T1000 (cell line): ENCODE measurements around the gene MYH9.
"Not testable (repeated sequence)": the region's sequence is repeated elsewhere in the genome, so short reads cannot be mapped to it uniquely, and the experiment has no call there.

Experiments
- DNase-seq: peaks from one replicate; lab custom pipeline; 2025; ENCODE audit warnings: mixed read lengths; lab: John Stamatoyannopoulos, UW

Gene MYH9

DNA sequence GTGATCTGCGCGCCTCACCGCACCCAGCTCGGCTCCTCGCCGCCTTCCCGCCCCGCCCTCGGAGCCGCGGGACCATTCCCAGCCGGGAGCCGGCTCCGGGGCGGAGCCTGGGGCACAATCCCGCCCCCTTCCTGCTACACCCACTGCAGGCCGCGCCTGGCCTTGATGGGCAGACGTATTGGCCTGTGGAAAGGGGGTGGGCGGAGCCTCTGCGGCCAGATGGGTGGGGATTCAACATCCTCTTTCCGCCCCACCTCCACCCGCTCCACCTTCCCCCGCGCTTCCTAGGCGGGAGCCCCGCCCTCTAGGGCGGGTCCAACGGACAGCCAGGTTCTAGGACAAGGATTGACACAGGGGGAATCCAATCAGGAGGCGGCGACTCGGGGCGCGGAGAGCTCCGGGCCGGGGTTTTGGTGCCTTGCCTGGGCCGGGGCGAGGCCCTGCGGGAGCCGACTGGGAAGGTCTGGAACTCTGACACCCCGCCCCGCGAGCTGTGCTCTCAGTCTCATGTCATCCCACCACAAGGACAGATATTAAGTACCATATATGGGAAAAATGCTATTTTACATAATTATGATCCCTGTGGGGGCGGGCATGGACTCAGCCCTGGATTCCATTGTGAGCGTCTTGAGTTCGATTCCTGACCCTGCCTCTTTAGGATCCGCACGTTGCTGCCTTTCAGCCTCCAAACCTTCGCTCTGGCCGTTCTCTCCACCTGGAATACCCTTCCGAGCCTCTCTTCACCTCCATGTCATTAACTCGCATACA lies at the start of gene MYH9:
Gene MYH9 (minus strand): TSS at position 9 of the 768 bp plus-strand sequence. CDS start 38,731 bp downstream, outside the sequence.
- DNase-seq, result peak; percentile 99

DNA sequence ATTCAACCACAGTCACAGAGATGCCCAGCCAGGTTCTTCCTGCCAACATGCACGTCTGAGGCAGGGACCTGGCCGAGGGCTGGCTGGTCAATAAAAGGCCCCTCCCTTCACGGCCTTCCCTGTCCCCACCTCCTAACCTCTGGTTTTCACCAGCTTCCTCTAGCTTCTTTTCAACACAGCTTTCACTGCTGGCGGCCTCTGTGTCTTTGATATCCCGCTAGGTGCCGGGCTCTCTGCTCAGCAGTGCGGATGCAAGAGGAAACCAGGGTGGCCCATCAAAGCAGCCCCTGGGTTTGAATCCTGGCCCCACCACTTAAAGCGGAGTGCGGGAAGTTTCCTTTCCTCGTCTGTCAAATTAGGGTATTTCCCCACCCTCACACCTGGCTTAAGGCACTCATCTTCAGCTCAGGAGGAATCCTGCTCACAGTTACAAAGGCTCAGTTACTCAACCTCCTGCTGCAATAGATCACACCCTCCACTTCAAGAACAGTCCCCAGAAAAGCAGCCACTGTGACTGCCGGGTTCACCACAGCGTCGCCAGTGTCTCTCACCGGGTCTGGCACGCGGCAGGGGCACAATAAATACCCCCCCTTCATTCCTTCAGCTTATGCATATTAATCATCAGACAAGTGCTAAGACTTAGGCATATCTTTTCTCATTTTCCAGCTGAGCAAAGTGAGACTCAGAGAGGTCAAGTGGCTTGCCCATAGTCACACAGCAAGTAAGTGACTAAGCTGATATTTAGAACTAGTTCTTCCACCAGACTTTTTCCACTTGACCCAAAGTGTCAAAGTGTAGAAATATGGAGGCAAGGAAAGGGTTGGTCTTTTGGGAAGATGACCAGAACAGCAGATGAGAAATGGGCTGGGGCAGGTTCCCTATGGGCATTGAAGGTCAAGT lies 48.0 kb upstream of the MYH9 start:
- DNase-seq, result no peak

DNA sequence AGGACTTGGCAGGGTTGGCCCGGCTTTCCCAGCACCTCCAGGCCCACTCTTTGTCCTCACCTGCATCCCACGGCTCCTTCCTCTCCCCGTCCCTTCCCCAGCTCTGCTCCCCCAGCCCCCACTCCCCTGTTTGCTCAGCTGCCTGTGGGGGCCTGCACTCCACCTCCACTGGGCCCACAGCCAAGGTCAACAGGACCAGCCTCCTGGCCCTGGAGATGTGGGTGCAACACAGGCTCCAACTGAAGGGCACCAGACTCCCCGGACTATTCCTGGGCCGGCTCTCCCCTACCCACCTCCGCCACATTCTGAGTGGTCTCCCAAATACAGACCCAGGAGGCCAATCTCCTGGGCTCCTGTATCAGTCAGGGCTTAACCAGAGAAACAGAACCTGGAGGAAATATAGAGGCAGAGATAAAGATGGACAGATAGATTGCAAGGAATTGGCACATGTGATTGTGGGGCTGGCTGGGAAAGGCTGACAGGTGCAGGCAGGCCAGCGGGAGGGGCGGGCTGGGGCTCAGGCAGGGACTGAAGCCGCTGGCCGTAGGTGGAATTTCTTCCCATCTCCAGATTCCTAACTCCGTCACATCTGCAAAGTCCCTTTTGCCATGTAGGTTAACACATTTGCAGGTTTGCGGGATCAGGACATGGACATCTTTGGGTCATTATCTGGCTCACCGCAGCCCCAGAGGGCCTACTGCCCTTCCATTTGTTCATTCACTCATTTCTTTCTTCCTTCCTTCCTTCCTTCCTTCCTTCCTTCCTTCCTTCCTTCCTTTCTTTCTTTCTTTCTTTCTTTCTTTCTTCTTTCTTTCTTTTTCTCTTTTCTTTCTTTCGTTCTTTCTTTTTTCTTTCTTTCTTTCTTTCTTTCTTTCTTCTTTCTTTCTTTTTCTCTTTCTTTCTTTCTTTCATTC lies 45.8 kb upstream of the MYH9 start:
- no peak for DNase-seq

DNA sequence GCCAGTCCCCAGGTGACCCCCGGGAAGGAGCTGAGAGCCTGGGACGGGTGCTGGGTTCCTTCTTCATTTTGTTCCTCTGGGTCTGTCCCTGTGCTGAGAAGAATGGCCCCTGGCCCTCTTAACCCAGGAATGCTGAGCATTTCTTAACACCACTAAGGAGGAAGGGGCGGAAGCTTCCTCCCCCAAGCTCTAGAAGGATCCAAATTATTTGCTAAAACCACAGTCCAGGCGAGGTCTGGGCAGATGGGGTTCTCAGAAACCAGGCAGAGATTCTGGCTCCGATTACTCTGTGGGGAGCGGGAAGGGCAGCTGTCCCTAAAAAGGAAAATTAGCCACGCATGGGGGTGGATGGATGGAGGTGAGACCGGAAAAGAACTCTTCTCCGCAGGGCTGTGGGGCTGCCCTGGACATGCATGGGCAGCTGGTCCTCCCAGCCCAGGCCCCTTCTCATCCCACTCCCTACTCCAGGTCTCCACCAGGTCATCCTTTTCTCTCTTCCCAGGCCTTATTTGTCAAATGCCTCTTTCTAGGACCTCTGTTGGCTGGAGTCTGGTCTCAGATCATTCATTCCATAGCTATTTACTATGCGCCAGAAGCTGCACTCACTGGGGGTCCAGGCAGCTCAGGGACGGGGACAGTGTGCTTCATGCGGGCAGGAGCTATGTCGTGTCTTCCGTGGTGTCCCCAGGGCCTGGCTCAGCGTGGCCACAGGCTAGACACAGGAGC lies 45.0 kb upstream of the MYH9 start:
- no peak for DNase-seq

DNA sequence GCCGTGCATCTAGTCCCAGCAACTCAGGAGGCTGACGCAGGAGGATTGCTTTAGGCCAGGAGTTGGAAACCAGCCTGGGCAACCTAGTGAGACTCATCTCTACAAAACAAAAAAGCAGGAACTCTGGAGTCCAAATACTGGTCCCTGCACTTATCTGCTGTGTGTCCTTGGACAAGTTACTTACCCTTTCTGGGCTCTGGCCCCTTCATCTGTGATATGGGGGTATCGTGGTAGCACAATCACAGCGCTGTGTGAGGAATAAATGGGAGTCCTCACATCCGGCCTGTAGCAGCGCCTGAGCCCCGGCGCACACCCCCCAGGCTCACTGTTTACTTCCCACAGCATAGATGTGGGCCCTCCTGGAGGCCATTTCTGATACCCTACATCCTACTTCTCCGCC lies 44.2 kb upstream of the MYH9 start:
- no peak for DNase-seq

DNA sequence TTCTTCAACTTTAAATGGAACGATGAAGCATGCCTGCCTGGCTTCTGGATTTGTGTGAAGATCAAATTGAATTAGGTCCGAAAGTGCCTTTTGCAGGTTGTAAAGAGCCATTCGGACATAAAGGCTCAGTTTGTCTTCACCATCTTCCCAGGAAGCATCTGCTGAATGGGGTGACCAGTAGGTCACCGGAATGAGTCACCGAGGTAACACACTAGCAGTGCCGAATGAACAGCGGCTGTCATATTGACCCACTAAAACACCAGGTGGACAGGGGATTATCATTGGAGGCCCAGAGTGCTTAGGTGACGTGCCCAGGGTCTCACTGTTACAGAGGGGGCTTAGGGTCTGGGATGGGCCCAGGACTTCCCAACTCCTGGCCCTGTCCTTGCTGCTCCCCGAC lies 43.1 kb upstream of the MYH9 start:
- DNase-seq, result no peak

DNA sequence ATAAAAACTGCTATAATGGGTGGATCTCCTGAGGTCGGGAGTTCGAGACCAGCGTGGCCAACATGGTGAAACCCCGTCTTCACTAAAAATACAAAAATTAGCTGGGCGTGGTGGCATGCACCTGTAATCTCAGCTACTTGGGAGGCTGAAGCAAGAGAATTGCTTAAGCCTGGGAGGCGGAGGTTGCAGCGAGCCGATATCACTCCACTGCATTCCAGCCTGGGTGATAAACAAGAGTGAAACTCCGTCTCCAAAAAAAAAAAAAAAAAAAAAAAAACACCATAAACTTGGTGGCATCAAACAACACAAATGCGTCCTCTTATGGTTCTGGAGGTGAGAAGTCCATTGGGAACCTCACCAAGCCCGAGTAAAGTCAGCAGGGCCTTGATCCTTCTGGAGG lies 40.2 kb upstream of the MYH9 start:
- DNase-seq, result not testable (repeated sequence)

DNA sequence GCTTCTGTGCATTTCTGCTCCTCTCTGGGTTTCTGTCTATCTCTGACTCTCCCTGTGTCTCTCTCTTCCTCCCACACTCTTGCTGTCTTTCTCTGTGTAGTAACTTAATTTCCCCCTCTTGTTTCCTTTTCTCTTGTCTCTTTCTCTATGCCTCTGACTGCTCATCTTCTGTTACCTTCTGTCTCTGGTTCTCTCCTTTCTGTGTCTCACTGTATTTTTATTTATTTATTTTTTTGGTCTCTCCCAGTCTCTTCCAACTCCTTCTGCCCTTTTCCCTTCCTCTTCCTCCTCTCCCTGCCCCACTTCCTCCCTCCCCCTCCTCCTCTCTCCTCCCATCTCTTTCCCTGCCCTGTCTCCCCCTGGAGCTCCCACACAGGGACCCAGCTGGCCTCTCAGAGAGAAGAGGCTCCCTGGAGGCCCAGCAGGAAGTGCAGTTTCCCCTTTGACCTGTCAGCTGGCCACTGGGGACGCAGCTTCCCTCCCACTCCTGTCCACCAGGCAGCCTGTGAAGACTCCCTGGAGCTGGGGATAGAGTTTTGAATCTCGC lies 38.3 kb upstream of the MYH9 start:
- no peak for DNase-seq

DNA sequence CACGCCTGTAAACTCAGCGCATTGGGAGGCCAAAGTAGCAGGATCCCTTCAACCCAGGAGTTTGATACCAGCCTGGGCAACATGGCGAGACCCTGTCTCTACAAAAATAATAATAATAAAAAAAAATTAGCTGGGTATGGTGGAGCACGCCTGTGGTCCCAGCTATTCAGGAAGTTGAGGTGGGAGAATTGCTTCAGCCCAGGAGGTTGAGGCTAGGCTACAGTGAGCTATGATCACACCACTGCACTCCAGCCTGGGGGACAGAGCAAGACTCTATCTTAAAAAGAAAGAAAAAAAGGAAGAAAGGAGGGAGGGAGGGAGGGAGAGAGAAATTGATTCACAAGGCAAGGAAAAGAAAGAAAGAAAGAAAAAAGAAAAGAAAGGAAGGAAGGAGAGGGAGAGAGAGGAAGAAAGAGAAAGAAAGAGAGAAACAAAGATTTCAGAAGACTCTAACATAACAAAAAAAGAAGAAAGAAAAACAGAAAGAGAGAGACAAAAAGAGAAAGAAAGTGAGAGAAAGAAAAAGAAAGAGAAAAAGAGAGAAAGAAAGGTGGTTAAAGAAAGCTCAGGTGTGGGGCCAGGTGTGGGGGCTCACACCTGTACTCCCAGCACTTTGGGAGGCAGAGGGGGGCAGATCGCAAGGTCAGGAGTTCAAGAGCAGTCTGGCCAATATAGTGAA lies 37.3 kb upstream of the MYH9 start:
- no peak for DNase-seq

DNA sequence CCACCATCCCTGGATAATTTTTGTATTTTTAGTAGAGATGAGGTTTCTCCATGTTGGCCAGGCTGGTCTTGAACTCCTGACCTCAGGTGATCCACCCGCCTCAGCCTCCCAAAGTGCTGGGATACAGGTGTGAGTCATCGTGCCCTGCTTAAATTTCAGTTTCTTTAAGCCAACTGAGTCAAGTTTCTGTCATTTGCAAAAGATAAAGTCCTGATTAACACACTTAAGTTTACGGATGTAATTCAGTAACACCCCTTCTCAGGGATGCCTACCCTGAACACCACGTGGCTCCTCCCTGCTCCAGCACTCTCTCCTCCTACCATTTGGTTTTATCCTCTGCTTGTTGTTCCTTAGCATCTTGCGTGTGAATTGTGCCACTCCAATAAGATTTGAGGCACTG lies 36.7 kb upstream of the MYH9 start:
- DNase-seq, result not testable (repeated sequence)

DNA sequence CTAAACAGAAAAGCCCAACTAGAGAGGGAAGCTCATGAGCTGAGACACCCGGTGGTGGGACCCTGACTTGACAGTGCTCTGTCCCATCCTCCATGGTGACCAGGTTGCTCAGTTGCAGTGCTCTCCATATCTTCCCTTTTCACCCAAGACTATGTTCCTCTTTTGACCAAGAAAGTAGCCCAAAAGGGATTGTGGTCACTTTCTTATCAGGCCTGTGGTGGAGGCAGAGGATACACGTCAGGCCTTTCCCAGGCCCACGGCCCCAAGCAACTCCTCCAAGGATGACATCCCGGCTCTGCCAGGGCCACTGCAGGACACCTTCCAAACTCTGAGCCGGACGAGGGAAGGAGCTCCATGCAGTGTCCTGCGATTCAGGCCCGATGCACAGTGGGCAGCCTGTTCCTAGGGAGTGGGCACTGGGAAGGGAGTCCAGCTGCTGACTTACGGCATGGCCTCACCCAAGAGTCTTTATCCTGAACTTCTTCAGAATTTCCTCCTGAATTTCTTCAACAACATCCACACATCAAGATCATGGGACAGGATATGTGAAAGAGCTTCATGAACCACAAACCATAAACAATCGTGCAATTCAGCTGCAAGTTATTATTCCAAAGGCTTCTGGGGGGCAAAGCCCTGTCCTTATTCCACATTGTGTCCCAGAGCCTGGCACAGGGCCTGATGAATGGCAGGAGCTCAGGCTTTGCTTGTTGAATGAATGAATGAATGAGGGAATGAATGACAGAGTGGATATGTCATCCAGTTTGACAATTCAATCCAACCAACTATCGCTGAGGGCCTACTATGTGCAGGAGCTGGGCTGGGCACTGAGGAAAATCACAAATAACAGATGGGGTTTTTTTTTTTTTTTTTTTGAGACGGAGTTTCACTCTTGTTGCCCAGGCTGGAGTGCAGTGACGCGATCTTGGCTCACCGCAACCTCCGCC lies 36.0 kb upstream of the MYH9 start:
- no peak for DNase-seq

DNA sequence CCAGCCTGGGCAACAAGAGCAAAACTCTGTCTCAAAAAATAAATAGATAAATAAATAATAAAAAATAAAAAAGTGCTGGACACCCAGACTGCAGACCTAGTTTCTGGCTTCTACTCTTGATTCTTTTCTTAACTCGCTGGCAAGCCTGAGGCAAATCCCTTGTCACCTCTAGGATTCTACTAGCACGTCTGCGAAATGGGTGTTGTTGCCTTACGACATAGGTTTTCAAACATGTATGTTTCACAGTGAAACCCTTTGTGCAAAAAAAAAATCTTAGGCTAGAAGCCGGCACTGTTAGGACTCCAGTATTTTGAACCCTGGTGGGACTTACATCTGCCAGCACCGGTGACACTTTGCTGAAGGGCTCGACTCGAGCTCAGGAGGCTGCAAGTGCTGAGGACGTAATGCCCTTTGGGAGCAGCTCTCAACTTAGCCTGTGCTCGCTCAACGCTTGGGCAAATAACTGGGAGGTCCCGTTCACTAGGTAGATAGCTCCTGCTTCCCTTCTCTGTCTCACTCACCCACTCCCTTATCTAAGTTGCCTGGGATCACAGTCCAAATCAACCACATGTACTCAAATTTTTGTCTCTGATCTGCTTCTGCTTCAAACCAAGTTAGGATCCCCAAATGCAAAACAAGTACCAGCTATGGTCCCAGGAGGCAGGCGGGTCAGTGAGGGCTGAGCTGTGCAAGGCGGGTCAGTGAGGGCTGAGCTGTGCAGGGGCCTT lies 34.7 kb upstream of the MYH9 start:
- no peak for DNase-seq

DNA sequence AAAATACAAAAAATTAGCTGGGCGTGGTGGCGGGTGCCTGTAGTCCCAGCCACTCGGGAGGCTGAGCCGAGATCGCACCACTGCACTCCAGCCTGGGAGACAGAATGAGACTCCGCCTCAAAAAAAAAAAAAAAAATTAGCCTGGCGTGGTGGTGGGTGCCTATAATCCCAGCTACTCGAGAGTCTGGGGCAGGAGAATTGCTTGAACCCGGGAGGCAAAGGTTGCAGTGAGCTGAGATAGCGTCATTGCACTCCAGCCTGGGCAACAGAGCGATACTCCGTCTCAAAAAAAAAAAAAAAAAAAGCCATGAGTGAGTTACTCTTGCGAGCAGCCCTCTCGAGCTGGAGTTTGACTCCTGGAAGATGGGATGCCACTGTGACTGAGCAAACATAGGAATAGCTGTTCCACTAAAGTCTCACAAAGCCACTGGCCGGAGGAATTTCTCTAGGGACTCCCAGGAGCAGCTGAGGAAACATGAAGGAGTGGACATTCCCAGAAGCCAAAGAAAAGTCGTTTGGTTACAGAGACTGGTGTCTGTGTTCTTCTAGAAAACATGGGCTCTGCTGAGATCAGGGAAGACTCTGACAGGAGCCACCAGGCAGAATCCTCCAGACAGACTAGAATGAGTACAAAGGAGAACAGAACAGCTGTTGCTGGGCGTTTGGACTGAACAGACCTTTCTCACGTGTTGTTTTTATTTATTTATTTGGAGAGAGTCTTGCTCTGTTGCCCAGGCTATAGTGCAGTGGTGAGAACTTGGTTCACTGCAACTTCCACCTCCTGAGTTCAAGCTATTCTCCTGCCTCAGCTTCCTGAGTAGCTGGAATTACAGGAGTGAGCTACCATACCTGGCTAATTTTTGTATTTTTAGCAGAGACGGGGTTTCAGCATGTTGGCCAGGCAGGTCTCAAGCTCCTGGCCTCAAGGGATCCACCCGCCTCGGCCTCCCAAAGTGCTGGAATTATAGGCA lies 32.4 kb upstream of the MYH9 start:
- no peak for DNase-seq

DNA sequence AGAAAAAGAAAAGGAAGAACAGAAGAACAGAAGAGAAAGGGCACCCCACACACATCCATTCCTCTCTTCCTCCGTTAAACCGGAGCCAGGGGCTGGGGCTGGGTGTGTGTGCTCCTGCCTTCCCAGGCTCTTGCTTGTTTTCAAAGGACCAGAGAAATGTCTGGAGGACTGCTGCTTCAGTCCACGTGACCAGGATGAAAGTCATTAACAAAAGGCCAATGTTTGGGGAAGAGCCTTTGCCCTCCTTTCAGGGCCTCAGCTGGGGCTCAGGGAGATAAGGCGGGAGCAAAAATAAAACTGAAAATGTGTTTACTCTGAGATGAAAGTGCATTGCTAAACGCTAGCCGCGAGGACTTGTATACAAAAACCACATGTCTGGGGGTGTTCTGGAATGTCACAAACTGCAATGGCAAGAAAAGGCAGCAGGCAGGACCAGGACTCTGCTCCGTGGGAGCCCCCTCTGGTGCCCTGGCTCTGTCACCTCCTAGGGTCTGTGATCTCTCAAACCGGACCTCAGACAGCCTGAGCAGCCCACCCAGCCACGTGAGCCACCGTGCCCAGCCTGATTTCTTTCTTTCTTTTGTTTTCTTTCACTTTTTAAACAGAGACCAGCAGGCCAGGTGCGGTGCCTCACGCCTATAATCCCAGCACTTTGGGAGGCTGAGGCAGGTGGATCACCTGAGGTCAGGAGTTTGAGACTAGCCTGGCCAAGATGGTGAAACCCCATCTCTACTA lies 31.6 kb upstream of the MYH9 start:
- DNase-seq, result no peak

DNA sequence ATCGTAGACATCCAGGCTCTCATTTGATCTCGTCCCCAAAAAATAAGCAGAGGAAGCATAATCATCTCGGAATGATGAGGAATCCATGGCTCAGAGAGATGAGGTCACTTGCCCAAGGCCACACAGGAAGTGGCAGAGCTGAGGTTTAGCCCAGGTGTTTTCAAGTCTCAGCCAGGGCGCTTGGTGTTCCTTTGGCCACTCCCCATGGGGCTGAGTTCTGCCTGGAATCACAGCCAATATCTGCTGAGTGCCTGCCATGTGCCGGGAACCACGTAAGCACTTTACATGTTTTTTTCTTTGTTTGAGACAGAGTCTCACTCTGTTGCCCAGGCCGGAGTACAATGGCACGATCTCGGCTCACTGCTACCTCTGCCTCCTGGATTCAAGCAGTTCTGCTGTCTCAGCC lies 29.5 kb upstream of the MYH9 start:
- DNase-seq, result no peak

DNA sequence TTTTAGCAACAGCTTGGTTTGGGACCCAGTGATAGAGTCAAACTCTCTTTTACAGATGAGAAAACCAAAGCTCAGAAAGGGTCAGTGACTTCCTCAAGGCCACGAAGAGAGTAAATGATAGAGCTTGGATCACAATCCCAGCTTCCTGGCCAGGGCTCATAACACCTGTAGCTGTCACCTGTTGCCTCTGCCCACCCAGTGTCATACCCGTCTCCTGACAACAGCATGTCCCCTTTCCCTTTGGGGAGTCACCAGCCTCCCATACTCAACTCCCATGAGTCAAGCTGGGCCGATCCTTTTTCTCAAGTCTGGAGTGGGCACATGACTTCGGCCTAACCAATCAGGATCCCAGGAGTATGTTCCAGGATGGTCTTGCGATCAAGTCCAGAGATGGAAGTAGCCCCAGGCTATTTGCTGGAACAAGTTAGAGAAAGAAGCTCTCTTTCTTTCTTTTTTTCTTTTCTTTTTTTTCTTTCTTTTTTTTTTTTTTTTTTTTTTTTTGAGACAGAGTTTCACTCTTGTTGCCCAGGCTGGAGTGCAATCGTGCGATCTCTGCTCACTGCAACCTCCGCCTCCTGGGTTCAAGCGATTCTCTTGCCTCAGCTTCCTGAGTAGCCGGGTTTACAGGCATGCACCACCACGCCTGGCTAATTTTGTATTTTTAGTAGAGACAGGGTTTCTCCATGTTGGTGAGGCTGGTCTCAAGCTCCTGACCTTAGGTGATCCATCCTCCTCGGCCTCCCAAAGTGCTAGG lies 27.8 kb upstream of the MYH9 start:
- no peak for DNase-seq
